KMS-11 (cell line): ENCODE results near the gene EXOC7.

ENCODE experiments used
- H2AFZ ChIP-seq: fragments of 200-600 bp; sonication (generic); 2 replicates; pipeline ENCODE4 v1.6.1; 2016; ENCODE audit warnings: antibody characterized with exemption, mixed run types, low read depth
- H3K27ac ChIP-seq: fragments of 200-600 bp; sonication (generic); 2 replicates; pipeline ENCODE4 v1.6.1; 2016; ENCODE audit warnings: mild to moderate bottlenecking, mixed run types
- H3K27me3 ChIP-seq: fragments of 200-600 bp; sonication (generic); 2 replicates; pipeline ENCODE4 v1.6.1; 2017; ENCODE audit warnings: mild to moderate bottlenecking, low read depth, mixed run types, moderate library complexity; ENCODE audit not compliant: insufficient read depth
- H3K36me3 ChIP-seq: fragments of 200-600 bp; sonication (generic); 2 replicates; pipeline ENCODE4 v1.6.1; 2017; ENCODE audit warnings: mild to moderate bottlenecking, mixed run types; ENCODE audit not compliant: insufficient read depth
- H3K4me1 ChIP-seq: fragments of 200-600 bp; sonication (generic); 2 replicates; pipeline ENCODE4 v1.6.1; 2016; ENCODE audit warnings: mild to moderate bottlenecking, low read depth, mixed run types; ENCODE audit not compliant: poor library complexity, severe bottlenecking
- H3K4me2 ChIP-seq: fragments of 200-600 bp; sonication (generic); 2 replicates; pipeline ENCODE4 v1.7.0; 2016; ENCODE audit warnings: mild to moderate bottlenecking, mixed run types
- H3K4me3 ChIP-seq: fragments of 200-600 bp; sonication (generic); IDR thresholded peaks from 2 replicates; pipeline ENCODE4 v1.6.1; 2017; ENCODE audit warnings: low read depth, low read length, mixed read lengths; ENCODE audit not compliant: insufficient read depth
- H3K79me2 ChIP-seq: fragments of 200-600 bp; sonication (generic); 2 replicates; pipeline ENCODE4 v1.6.1; 2016; ENCODE audit warnings: low read depth, mixed run types; ENCODE audit not compliant: insufficient read depth
- H3K9ac ChIP-seq: fragments of 200-600 bp; sonication (generic); 2 replicates; pipeline ENCODE4 v1.6.1; 2016; ENCODE audit warnings: mild to moderate bottlenecking, mixed run types
- H4K20me1 ChIP-seq: fragments of 200-600 bp; sonication (generic); 2 replicates; pipeline ENCODE4 v1.6.1; 2016; ENCODE audit warnings: mild to moderate bottlenecking, mixed run types; ENCODE audit not compliant: insufficient read depth
- CTCF ChIP-seq: fragments of 200-600 bp; sonication (generic); conservative IDR thresholded peaks from 2 replicates; pipeline ENCODE4 v1.6.1; 2017; ENCODE audit warnings: low read depth, mild to moderate bottlenecking, antibody characterized with exemption, low read length, moderate library complexity, mixed read lengths

EXOC7 gene

GRCh38 chr17:76141212-76142038 is 37.8 kb upstream of the EXOC7 start, which contains the start of gene FOXJ1:
TSS of gene FOXJ1 (minus strand) at chr17:76141245. CDS start at chr17:76140395, 850 bp downstream.
- H3K36me3 ChIP-seq: no peaks in the 10 kb centered on the region
- peak within 1 kb of the TSS; percentile 76 for H3K4me2 ChIP-seq
- no peak within 1 kb of the TSS for H3K27ac ChIP-seq
- no peaks in the 10 kb centered on the region for H4K20me1 ChIP-seq
- H3K27me3 ChIP-seq: peaks cover 6% of the 10 kb centered on the region; the same call in 1 of the 2 replicates
- H3K9ac ChIP-seq: no peak within 1 kb of the TSS; the same call in 1 of the 2 replicates
- no peaks in the 10 kb centered on the region for H3K4me1 ChIP-seq
- TF ChIP-seq CTCF: no peak
- H3K79me2 ChIP-seq: no peaks in the 10 kb centered on the region
- H3K4me3 ChIP-seq: no peak within 1 kb of the TSS
- 0 out of 2 replicates have a peak within 1 kb of the TSS, but pooled peaks have one; percentile 6 for H2AFZ ChIP-seq

- Histone ChIP-seq H3K27me3 (peaks cover 6% of the 10 kb centered on the region; the same call in 1 of the 2 replicates), H3K27ac (no peak overlapping the region), H3K9ac (no peak overlapping the region; the same call in 1 of the 2 replicates), H3K79me2 (no peaks in the 10 kb centered on the region), H3K4me2 (peak overlapping the region; percentile 76; the same call in 1 of the 2 replicates), H3K4me3 (no peak overlapping the region), H3K4me1 (peaks cover under 1% of the 10 kb centered on the region), H4K20me1 (no peaks in the 10 kb centered on the region), H2AFZ (no peak overlapping the region), H3K36me3 (no peaks in the 10 kb centered on the region)
- no peak for TF ChIP-seq CTCF
Measured at GRCh38 chr17:76140661-76141211, 37.1 kb upstream of the EXOC7 start.

GRCh38 chr17:76139801-76140660 is 36.4 kb upstream of the EXOC7 start:
- Histone ChIP-seq H3K4me3 (no peak overlapping the region), H3K27ac (no peak overlapping the region), H3K9ac (no peak overlapping the region), H4K20me1 (no peaks in the 10 kb centered on the region), H2AFZ (no peak overlapping the region), H3K36me3 (no peaks in the 10 kb centered on the region), H3K27me3 (peaks cover 6% of the 10 kb centered on the region; the same call in 1 of the 2 replicates), H3K4me2 (no peak overlapping the region), H3K79me2 (no peaks in the 10 kb centered on the region), H3K4me1 (peaks cover 7% of the 10 kb centered on the region)
- TF ChIP-seq CTCF: no peak
